HG03135 (cell line): ENCODE results near the gene PAQR8.
"Not testable (repeated sequence)": the region's sequence is repeated elsewhere in the genome, so short reads cannot be mapped to it uniquely, and the experiment has no call there.

Experiments
- ATAC-seq: cut with Tn5 transposase; IDR thresholded peaks from one replicate; pipeline ENCODE4 v1.9.1; 2021; ENCODE audit warnings: mild to moderate bottlenecking, moderate library complexity; ENCODE audit not compliant: unreplicated experiment

PAQR8 gene

DNA sequence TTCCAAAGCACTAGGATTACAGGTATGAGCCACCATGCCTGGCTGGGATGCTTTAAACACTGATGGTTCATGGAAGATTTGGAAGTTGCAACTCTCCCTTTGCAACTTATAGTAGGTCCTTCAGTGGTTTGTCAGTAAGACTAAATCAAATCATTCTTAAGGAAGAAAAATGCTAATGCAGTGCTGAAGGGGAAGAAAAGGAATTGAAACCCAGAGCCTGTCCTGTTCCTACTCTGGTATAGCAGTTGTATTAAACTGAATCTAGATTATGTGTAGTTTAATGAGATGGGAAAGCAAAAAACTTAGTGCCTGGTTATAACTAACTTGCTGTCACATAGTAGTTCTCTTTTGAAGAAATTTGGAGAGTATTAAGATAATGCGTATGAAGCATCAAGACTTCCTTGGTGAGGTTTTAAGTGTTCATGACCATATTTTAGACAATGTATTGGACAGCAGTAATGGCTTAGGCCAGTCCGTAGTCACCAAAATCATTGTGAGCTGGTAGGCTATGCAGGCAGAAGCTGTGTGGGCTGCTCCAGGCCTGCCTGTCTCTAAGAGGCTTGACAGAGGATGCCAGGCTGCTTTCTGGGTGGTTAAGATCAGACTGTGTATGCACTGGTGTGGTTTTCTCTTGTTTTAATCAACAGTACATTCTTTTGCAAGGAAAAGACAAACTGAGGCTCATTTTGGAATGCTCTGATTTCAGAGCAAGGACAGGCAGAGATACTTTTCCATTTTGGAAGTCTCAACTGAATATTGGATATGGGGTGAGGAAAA, 14.0 kb downstream of the PAQR8 start:
- no peak for ATAC-seq

DNA sequence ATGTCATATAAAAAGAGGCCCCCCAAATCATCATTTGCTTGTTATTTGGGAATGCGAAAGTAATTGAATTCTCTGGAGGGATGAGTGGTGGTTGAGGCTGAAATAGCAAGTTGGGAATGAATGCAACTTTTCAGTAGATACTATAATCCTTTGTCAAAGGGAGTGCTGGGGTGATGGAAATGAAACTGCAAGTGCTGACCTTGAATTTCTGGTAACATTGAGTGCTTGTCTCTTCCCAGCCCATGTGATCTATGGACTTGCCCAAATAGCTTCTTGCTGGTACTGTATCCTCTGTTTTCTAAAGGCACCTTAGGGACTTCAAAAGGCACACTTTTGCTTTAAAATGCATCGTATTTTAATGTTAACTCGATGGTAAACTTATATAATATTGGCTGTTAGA, 14.8 kb downstream of the PAQR8 start:
- no peak for ATAC-seq

DNA sequence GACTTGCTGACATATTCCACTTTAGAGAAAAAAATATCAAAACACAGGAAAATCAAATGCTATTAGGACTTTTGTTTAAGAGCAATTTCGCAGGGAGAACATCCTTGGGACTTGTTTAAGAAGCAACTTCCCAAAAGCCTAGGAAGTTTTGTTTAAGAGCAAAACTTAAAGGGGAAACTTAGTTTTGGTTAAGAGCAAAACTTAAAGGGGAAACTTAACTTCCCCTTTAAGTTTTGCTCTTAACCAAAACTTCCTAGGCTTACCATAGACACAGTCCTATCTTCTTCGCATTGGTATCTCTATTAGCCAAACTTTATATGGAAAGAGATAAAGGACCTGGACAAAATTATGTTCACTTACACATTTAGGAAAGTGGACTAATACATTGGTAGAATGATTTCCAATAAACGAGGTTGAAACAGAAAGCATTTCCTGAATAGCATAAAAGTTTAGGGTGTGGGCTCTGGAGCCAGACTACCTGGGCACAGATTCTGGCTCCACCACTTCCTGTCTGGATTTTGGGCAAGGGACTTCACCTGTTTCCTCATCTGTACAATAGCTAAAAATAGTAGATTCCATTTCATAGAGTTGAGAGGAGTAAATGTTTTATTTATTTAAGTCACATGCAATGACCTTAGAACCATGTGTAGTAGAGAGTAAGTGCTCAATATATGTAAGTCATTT, 15.7 kb downstream of the PAQR8 start:
- no peak for ATAC-seq

DNA sequence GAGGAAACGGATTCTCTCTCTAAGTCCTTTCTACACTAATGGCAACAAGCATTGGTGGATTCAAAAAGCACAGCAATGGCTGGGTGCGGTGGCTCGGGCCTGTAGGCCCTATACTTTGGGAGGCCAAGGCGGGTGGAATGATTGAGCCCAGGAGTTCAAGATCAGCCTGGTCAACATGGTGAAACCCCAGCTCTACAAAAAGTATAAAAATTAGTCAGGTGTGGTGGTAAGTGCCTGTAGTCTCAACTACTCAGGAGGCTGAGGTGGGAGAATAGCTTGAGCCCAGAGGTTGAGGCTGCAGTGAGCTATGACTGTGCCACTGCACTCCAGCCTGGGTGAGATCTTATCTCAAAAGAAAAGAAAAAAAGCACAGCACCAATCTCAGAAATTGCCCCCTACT, 19.3 kb downstream of the PAQR8 start:
- ATAC-seq, result no peak

DNA sequence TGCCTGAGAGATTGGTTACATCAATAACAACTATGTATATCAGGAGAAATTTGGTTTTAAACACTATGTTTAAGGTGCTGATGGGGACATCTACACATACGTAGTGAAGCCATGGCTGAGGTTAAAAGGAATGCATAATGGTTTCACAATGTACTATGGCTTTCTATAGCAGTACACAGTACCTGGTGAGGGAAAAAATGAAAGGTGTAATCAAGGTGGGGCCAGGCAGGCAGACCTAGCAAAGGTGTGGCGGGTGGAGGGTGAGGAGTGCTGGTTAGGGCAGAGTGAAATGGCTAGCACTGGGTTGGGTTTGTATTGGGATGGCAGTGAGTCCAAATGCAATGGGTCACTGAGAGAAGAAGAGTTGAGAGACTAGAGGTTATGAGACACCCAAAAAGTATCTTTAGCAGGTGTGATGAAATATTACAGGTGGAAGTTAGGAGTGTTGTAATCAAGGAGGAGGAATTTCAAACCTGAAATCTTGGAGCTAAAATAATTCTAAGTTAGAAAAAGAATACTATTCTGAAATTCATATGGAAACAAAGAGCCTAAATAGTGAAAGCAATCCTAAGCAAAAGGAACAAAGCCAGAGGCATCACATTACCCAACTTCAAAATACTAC, 22.3 kb downstream of the PAQR8 start:
- ATAC-seq, result no peak

DNA sequence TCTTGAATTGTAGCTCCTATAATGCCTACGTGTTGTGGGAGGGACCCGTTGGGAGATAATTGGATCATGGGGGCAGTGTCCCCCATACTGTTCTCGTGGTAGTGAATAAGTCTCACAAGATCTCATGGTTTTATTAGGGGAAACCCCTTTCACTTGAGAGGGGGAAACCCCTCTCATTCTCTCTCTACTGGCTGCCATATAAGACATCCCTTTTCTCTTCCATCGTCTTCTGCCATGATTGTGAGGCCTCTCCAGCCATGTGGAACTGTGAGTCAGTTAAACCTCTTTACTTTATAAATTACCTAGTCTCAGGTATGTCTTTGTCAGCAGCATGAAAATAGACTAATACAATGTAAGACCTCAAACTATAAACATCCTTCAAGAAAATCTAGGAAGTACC, 23.1 kb downstream of the PAQR8 start:
- no peak for ATAC-seq

DNA sequence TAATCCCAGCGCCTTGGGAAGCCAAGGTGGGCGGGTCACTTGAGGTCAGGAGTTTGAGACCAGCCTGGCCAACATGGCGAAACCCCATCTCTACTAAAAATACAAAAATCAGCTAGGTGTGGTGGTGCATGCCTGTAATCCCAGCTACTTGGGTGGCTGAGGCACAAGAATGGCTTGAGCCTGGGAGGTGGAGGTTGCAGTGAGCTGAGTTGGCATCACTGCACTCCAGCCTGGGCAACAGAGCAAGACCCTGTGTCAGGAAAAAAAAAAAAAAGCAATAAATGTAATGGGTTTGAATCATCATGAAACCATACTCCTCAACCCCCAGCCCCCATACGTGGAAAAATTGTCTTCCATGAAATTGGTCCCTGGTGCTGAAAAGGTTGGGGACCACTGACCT, 26.2 kb downstream of the PAQR8 start:
- ATAC-seq, result not testable (repeated sequence)

DNA sequence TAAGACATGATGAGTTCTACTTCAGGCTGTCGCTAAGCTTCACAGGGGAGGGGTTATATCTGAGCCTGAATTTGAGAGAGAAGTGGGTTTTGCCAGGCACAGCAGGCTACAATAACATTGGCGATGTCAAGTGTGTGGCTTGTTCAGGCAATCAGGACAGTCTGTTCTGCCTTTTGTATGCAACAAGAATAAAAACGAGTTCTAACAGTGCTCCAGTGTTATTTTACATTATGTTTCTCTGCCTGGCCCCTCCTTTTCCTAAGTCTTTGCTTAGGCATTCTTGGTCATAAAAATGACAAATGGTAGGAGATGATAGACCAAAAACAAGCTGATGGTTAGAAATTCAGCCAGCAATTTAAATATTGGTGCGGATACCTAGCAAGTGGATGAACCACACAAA, 26.8 kb downstream of the PAQR8 start:
- no peak for ATAC-seq

DNA sequence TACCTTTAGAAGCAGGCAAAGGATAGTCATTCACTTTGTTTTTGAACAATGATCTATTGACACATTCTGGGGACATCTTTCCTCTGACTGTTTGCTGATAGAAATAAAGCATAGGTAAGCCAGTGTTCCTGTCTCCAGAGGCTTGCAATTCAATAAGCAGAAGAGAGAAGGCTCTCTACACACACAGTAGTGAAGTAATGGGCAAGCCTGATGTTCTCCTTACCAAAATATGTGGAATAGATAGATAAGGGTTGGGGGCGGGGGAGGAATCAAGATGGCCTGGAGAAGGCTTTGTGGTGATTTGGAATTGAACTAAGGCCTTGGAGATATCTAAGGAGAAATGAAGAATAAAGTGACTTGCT, 27.3 kb downstream of the PAQR8 start:
- ATAC-seq, result no peak

DNA sequence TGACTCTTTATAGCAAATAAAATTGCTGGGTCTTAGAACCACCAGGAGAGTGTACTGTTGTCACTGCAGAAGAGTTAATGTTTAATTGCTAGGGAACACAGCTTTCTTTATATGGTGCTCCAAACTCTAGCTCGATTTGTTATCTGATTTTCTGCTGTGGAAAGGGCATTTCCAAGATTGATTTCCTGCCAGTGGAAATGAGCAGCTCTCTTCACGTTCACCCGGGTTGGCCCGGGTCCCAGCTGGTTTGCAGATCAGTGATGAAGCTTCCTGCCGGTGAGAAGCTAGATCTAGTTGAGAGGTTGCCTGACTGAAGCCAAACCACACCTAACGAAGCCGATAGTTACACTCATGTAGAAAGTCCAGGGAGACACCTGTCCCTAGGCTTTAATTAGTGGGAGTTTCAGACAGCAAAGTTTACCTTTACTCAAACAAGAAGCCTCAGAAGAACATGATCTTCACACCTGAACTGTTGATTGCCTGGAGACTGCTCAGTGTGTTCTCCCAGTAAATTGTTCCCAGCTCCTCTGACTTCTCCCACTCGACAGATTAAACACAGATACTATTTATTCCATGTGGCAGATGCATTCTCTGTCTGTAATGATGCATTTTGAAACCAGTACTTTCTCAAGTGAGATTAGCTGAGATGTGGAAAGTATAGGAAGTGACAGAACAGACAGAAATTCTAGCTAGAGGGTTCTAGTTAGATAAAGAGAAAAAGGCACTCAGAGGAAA, 27.8 kb downstream of the PAQR8 start:
- peak; percentile 63 for ATAC-seq

DNA sequence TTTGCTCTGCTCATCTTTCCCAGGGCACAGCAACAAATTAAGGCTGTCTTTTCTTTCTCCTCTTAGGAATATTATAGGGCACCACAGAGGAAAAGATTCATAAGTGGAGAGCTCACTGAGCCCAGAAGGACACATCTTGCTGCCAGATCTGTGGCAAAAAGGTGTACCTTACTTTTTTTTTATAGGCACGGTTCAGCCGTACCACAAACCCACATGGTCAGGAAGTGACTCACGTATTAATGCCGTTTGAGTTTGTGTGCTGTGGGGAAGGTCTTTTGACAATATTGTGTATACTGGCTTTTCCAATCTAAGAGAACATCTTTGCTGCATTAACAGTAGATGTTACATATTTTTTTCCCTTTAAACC, 28.4 kb downstream of the PAQR8 start:
- peak; percentile 41 for ATAC-seq

DNA sequence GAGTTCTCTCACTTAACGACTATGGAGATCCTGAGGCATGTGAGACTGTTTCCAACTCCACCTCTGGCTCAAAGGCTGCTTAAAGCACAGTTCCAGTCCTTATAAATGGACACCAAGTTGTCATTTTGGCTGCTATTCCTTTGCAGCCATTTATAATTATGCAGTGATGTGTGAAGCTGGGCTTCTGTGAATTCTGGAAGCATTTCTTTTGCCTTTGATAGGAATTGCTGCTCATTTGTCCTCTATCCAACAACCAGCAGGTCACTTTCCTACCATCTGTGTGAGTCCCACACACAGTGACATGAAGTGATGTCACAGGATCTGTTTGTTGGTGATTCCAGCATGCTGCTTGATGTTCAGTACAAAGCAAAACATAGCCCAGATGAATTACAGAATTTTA, 29.6 kb downstream of the PAQR8 start:
- ATAC-seq, result no peak

DNA sequence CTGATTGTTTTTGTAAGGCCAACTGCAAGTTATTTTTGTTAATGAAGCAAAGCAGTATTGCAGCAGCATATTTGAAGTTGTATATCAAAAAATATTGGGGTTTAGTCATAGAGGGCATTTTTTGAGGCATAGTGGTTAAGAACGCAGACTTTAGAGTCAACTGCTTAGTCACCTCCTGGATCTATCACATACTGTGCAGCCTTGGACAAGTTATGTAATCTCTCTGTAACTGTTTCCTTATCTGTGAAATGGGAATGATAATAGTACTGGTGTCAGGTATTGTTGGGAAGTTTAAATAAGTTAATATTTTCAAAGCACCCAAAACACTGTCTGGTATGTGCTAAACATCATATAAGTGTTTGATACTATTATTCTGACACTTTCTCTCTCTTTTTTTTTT, 31.0 kb downstream of the PAQR8 start:
- no peak for ATAC-seq

DNA sequence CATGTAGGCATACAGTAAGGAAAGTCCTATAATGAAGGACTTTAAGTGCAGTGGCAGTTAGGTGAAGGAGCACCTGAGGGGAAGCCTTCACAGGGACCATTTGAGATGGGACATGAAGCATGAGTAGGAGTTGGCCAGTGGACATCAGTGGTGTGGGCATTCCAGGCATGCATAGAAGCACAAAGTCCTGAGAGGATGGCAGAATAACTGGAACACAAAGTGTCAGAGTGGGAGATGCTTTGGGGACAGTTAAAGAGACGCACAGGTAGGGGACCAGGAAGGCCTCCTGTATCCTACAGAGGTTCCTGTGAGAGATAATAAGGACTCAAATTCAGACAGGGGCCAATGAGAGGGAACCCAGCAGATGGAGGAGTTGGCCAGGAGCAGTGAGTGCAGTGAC, 31.8 kb downstream of the PAQR8 start:
- ATAC-seq, result no peak

DNA sequence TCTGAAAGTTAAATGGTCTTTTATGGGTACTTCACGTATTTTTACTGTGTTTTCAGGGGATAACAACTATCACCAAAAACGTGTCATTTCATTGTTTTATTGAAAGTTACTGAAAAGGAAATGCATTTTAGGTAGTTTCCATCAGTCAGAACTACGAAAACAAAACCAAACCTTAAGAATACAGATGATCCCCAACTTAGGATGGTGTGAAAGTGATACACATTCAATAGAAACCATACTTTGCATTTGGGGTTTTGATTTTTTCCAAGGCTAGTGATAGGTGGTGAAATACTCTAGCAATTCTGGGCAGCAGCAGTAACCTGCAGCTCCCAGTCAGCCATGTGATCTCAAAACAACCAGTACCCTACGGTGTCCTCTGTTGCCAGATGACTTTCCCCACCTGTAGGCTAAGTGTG, 32.3 kb downstream of the PAQR8 start:
- peak; percentile 50 for ATAC-seq

DNA sequence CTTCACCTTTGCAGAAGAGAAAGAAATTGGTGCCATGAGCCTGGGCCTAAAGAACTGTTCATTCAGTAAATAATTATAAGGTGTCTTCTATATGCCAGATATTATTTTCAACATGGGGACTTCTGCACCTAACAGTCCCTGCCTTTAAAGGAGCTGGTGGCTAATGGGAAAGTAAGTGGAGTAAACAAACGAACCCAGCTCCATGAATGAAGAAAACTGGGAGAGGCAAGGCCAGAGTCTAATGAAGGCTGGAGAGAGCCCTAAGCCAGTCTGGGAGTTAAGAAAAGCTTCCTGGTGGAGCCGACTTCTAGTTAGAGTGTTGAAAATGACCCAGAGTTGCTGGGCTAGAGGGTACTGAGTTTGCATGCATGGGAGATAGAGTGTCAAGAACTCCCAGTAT, 34.0 kb downstream of the PAQR8 start:
- ATAC-seq, result no peak

DNA sequence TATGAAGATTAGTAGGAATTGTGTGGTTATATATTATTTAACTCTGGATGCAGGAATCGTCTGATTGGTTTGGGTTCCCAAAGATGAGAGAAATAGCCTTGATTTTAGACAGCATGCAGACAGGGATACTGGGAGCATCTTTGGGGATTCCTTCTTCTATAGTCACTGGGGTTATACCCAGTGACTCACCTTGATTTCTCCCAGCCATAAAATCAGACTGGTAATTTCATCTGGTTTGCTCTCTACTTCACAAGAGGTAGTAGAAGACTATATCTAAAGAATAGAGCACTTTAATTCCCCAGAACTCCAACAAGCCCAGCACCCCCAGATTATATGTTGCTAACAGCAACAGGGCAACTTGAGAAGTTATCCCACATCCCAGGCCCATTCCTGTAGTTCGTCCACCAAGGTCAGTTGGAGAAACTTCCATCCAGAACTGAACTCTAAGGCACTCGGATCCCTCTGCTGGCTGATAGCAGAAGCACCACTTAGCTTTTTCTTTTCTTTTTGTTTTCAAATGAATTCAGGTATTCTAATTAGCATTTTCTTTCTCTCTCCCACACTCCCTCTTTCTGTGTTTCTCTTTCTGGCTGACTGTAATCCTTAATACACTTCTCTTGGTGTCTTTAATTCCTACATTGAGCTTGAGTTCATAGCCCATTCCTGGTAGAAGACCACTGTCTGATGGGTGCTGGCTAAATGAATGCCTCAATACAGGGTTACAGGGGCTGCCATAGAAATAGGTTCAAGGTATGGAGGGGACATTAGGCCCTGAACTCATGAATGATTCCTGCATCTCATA, 37.8 kb downstream of the PAQR8 start:
- ATAC-seq, result no peak

DNA sequence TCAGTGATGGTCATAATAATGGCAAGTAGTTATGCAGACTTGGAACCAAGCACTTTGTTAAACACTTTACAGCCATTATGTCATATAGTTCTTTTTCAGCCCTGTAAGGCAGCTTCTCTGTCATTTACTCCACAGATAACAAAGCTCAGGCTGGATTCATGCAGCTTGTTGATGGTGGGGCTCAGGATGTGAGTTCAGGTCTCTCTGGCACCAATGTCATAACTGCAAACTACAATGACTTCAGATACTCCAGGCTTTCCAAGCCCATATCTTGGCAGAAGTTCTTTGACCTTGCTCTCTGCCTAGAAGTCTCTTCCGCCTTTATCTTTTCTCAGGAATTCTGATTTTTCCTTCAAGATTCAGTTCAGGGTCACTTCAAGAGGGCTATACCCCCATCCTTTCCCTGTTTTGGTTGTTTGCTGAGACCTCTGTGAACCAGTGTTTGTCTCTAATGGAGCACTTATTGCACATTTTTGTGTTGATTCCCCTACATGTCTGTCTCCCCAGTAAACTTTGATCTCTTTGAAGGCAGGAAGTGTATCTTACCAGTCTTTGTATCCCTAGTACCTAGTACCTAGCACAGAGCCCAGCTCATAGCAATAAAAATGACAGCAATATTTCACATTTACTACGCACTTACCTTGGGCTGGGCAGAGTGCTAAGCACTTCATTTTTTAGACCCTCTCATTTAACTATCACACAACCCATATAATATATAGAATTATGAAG, 38.5 kb downstream of the PAQR8 start:
- ATAC-seq, result no peak

DNA sequence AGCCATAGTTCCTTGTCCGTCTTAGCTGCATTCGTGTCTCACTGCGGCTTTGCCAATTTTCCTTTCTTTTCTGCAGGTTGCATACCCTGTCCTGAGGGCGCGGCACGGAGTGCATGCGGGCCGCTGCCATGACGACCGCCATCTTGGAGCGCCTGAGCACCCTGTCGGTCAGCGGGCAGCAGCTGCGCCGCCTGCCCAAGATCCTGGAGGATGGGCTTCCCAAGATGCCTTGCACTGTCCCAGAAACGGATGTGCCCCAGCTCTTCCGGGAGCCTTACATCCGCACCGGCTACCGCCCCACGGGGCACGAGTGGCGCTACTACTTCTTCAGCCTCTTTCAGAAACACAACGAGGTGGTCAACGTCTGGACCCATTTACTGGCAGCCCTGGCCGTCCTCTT, 41.1 kb downstream of the PAQR8 start:
- no peak for ATAC-seq

DNA sequence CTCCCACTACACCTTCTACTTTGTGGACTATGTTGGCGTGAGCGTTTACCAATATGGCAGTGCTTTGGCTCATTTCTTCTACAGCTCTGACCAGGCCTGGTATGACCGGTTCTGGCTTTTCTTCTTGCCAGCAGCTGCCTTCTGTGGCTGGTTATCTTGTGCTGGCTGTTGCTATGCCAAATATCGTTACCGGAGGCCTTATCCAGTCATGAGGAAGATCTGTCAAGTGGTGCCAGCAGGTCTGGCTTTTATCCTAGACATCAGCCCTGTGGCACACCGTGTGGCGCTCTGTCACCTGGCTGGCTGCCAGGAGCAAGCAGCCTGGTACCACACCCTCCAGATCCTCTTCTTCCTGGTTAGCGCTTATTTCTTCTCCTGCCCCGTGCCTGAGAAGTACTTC, 41.7 kb downstream of the PAQR8 start:
- no peak for ATAC-seq
